Ovary (tissue), 9 donors: ENCODE data around the gene PIEZO1. TPM values are rescaled to one million over a fixed set of nuclear protein-coding genes. Genes with fewer than 3 reads are reported as not detected.

ENCODE experiments used
- DNase-seq, 5 donors: peaks; one replicate each; pipeline ENCODE4 v3.0.0-alpha.2; 2019 to 2020
- H3K27ac ChIP-seq, 2 donors: fragments of 200-600 bp; one replicate each; pipeline versions ENCODE4 v1.5.1 to v1.8.0; 2019 to 2022
- H3K27me3 ChIP-seq: fragments of 200-600 bp; one replicate; pipeline ENCODE4 v1.8.0; 2022
- H3K36me3 ChIP-seq: fragments of 200-600 bp; sonication (generic); one replicate; pipeline ENCODE4 v1.5.1; 2019
- H3K4me1 ChIP-seq: one replicate; pipeline ENCODE4 v1.8.1; 2013; ENCODE audit warnings: mild to moderate bottlenecking, moderate library complexity; ENCODE audit not compliant: insufficient read depth
- H3K4me3 ChIP-seq: fragments of 200-600 bp; sonication (generic); one replicate; pipeline ENCODE4 v1.5.1; 2017
- H3K9me3 ChIP-seq, 2 donors: fragments of 200-600 bp in 1 of 2; sonication (generic) in 1 of 2; one replicate each; pipeline versions ENCODE4 v1.5.1 to v1.8.1; 2013 to 2019; ENCODE audit warnings: mild to moderate bottlenecking in 1 of 2, moderate library complexity in 1 of 2
- EP300 ChIP-seq: sonication (generic); formaldehyde crosslinking; IDR thresholded peaks from one replicate; pipeline ENCODE4 v1.6.1; 2017; ENCODE audit warnings: antibody characterized with exemption
- POLR2A ChIP-seq: fragments of 450-650 bp; IDR thresholded peaks from one replicate; pipeline ENCODE4 v1.6.1; 2017; ENCODE audit warnings: antibody characterized with exemption, mild to moderate bottlenecking, moderate library complexity
- WGBS, 3 donors: extraction: QIAGEN DNeasy Blood & Tissue Kit in 1 of 3; methylation state at CpG; one replicate each; pipeline versions ENCODE4 v1.1.5 to v1.1.7; 2013 to 2017; 5-methylcytosine and 5-hydroxymethylcytosine counted together
- intact Hi-C, 4 donors: fragments of 100-400 bp; cut with DNase I; formaldehyde crosslinking; loops; one replicate each; pipeline versions ENCODE4 v1.11.0 to v1.15.1; 2022 to 2023
- polyA plus RNA-seq, 2 donors: library from polyadenylated mRNA; stranded (reverse); fragments of 200-250 nt in 1 of 2; fragments of 350-450 nt in 1 of 2; fragmentation: Illumina TruSeq in 1 of 2; extraction: RNeasy Lipid Tissue Mini Kit (QIAGEN cat#74804) in 1 of 2; gene quantifications; one replicate each; pipeline ENCODE4 v1.2.3, GENCODE V29; 2013 to 2014
- total RNA-seq, 7 donors: library from RNA; depleted of rRNA in 2 of 7; stranded (reverse); fragments of >200 nt in 2 of 7; fragmentation: NEBNext Ultra II Directional in 3 of 7; extraction: Animal tissue kit (Norgen Biotek cat#: 25700) in 3 of 7; gene quantifications; one replicate each; pipeline versions ENCODE4 v1.1.0 to v1.2.4, GENCODE V29; 2016 to 2023
- TF ChIP-seq, protein P1 (sequence below), 3 donors: fragments of 450-650 bp in 2 of 3; fragments of 200-600 bp in 1 of 3; IDR thresholded peaks; one replicate each; pipeline versions ENCODE4 v1.5.1 to v1.8.0; 2016 to 2022; ENCODE audit warnings: antibody characterized with exemption in 3 of 3, mild to moderate bottlenecking in 1 of 3
- donor health status: DM: no; HTN: no; CAD: no; lungs with moderate emphysema.
- donor health status: DM: no; HTN: no; CAD: no.
- donor health status: Bipolar disorder and iron deficiency.
- donor health status: DM: yes; HTN: yes; CAD: no.
- donor health status: DM: no; HTN: no; CAD: no.
- donor health status: DM: yes; HTN: yes; CAD: no.

PIEZO1 gene
- total and polyA plus RNA-seq, 9 donors: 13.0 to 93.5 (median 49.1) TPM

DNA sequence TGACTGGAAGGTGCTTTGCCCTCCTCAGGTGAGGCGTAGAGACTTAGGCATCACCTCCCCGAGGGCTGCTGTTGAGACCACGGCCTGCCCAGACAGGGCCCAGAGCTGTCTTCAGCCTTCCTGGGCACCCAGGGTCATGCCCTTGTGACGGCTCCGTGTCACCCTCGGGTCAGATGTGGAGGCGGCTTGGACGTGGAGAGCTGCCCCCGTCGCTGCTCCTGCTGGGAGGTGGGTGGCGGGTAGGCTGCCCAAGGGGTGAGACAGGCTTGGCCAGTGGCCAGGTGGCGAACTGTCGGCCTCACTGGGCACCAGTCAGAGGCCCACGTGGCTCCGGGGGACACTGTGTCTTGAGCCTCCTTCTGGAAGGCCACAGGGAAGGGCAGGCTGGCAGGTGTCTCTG is 89.8 kb downstream of the PIEZO1 start:
- intact Hi-C loops: no loop called here
- DNase-seq: no peak
- peaks cover 2% of the 10 kb centered on the region for H3K36me3 ChIP-seq
- H3K27ac ChIP-seq: no peak overlapping the region
- peaks cover 2% of the 10 kb centered on the region for H3K27me3 ChIP-seq
- WGBS, 3 donors: 64 to 75% (median 68%) methylated on average over 9 to 15 of the region's 15 CpGs
- H3K9me3 ChIP-seq: no peaks in the 10 kb centered on the region
- TF ChIP-seq, protein P1, sequence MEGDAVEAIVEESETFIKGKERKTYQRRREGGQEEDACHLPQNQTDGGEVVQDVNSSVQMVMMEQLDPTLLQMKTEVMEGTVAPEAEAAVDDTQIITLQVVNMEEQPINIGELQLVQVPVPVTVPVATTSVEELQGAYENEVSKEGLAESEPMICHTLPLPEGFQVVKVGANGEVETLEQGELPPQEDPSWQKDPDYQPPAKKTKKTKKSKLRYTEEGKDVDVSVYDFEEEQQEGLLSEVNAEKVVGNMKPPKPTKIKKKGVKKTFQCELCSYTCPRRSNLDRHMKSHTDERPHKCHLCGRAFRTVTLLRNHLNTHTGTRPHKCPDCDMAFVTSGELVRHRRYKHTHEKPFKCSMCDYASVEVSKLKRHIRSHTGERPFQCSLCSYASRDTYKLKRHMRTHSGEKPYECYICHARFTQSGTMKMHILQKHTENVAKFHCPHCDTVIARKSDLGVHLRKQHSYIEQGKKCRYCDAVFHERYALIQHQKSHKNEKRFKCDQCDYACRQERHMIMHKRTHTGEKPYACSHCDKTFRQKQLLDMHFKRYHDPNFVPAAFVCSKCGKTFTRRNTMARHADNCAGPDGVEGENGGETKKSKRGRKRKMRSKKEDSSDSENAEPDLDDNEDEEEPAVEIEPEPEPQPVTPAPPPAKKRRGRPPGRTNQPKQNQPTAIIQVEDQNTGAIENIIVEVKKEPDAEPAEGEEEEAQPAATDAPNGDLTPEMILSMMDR (IDR thresholded peaks at IDR 0.05): no peak
- no peak for TF ChIP-seq EP300
- TF ChIP-seq POLR2A: no peak
- no peaks in the 10 kb centered on the region for H3K4me1 ChIP-seq
- H3K4me3 ChIP-seq: no peak overlapping the region

DNA sequence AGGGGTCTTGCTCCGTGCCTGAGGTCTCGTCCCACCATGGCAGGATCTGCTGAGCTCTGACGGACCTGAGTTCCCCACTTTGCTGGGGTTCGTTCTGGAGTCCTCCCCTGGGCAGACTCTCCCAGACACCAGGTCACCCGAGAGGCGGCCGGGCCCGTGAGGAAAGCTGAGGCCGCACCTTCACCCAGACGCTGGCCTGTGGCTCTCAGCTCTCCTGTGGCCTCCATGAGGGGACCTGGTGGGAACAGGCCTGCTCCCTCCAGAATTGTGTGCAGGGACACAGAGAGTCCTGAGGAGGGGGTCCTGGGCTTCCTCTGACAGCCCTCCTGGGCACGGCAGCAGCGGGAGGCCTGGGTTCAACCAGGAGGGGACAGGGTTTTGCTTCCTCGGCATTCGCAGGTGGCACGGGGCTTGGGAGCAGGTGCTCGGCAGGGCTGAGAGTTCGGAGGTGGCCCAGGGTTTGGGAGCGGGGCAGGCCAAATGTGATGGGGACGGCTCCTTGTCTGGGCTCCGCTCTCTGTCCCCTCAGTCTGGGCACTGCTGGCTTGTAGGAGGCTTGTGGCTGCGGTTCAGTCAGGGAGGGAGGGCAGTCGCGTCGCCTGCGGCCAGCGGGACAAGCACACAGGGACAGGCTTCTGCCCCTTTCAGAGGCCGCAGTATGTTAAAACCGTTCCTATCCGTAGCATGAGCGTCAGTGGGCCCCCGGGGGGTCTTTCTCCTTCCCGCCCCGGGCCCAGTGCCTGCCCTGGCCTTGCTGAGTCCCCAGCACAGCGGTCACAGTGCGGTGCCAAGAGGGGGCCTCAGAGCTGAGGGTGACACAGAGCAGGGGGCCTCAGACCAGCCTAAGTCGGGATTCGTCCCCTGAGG is 90.6 kb downstream of the PIEZO1 start:
- intact Hi-C loops: no loop called here
- Histone ChIP-seq H3K4me3 (no peak overlapping the region), H3K27me3 (peaks cover 2% of the 10 kb centered on the region), H3K9me3 (no peaks in the 10 kb centered on the region), H3K4me1 (no peaks in the 10 kb centered on the region), H3K36me3 (peaks cover 2% of the 10 kb centered on the region), H3K27ac (no peak overlapping the region)
- WGBS, 3 donors: 80 to 83% (median 81%) methylated on average over 26 to 37 of the region's 37 CpGs
- no peak for TF ChIP-seq EP300
- TF ChIP-seq, protein P1 (IDR thresholded peaks at IDR 0.05): no peak
- TF ChIP-seq POLR2A: no peak
- no peak for DNase-seq

DNA sequence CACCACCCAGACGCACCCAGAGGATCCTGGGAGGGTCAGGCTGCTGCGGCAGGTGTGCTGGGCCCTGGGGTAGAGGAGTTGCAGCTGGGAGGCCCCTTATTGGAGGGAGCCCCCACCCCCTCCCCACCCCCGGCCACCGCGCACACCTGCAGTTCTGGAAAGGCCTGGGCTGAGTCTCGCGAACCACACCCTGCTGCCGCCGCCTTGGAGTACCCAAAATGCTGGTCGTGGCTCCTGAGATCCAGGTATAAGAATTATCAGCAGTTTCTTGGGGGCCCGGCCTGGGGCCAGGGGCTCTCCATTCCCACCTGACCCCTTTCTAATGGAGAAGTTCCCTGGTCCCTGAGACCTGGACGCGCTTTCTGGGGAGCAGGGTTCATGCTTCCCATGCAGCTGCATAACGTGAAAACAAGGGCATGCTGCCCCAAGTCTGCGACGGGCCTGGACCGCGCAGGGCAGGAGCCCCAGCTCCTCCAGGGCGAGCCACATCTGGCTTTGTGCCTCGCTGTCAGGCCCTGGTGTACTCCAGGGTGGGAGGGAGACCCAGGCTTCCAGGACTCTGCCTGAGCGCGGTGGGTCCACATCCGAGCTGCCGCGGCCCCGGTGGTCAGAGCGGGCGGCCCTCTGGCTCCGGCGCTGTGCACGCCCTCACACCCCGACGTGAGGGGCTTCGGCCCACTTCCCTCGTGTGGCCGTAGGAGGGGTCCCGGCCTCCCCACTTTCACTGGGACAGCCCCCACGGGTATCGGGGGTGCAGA is 91.4 kb downstream of the PIEZO1 start:
- Histone ChIP-seq H3K4me3 (no peak overlapping the region), H3K4me1 (no peaks in the 10 kb centered on the region), H3K36me3 (peaks cover 2% of the 10 kb centered on the region), H3K27me3 (peaks cover 2% of the 10 kb centered on the region), H3K27ac (no peak overlapping the region), H3K9me3 (no peaks in the 10 kb centered on the region)
- 84 to 86% (median 84%) methylated on average over 31 to 39 of the region's 39 CpGs for WGBS, 3 donors
- intact Hi-C loops: no loop called here
- no peak for DNase-seq
- TF ChIP-seq EP300 (no peak), POLR2A (no peak)
- TF ChIP-seq, protein P1 (IDR thresholded peaks at IDR 0.05): no peak

DNA sequence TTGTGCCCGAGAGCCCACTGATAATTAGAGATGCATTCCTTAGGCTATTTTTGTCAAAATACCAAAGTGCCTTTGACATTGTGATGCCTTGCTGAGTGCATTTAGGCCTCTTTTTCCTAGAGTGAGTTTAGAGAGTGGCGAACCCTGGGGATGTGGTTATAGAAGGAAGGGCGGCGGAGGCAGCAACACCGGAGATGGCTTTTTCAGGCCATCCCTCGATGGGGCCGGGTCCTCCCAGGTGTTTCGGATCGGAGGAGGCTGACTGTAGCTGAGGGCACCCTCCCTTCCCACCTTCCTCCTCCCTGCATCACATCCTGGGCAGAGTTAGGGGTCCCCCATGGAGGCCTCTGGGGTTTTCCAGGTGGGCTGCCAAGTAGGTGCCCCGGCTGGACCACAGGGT is 92.2 kb downstream of the PIEZO1 start:
- no peaks in the 10 kb centered on the region for H3K4me1 ChIP-seq
- no peaks in the 10 kb centered on the region for H3K9me3 ChIP-seq
- no peak overlapping the region for H3K4me3 ChIP-seq
- TF ChIP-seq EP300 (no peak), POLR2A (no peak)
- TF ChIP-seq, protein P1 (IDR thresholded peaks at IDR 0.05): no peak
- DNase-seq: no peak
- WGBS, 3 donors: 64 to 82% (median 77%) methylated on average over 10 of the region's 10 CpGs
- intact Hi-C loops: no loop called here
- no peak overlapping the region for H3K27ac ChIP-seq
- H3K27me3 ChIP-seq: peaks cover 2% of the 10 kb centered on the region
- H3K36me3 ChIP-seq: no peaks in the 10 kb centered on the region
